H1 (cell line): ENCODE results near the gene LRP11. TPM values are rescaled to one million over a fixed set of nuclear protein-coding genes. Genes with fewer than 3 reads are reported as not detected.

Experiments used
- BCL11A ChIP-seq, 2 experiments: IDR thresholded peaks; one replicate each; pipeline ENCODE4 v1.6.1; 2011; ENCODE audit warnings: low read depth in 2 of 2, low read length in 2 of 2, mild to moderate bottlenecking in 2 of 2
- TCF12 ChIP-seq: IDR thresholded peaks from 2 replicates; pipeline ENCODE4 v1.6.1; 2011; ENCODE audit warnings: low read depth, mild to moderate bottlenecking, low read length
- polyA plus RNA-seq, 7 experiments: library from polyadenylated mRNA; depleted of rRNA in 3 of 7; stranded (reverse) in 5 of 7; unstranded in 2 of 7; fragments of >200 nt in 5 of 7; fragments of 200-250 nt in 2 of 7; gene quantifications; 1 replicate in 5 of 7; 2 replicates in 1 of 7; 4 replicates in 1 of 7; pipeline versions ENCODE4 v1.2.1 to v1.2.3, GENCODE V29; 2011 to 2013; ENCODE audit warnings: missing spikeins in 2 of 7, mixed read lengths in 2 of 7
- total RNA-seq: library from RNA; stranded (reverse); fragmentation: NEBNext Ultra II Directional; extraction: Animal tissue kit (Norgen Biotek cat#: 25700); gene quantifications from 2 replicates; pipeline ENCODE4 v1.2.1, GENCODE V29; 2021

LRP11 gene
- total and polyA plus RNA-seq, 2 of the 8 experiments (the other 6 are each of a cell fraction or from before 2014, with no cell fraction given): 11.0 to 20.0 TPM

- TF ChIP-seq TCF12: no peak
- no peak for TF ChIP-seq BCL11A (IDR thresholded peaks at IDR 0.05; ENCODE audit: low read depth in 2 of 2, low read length in 2 of 2)
These were observed 58.0 kb downstream of the LRP11 start (continued) for GRCh38 chr6:149806127-149806526.
